ENCODE data around the gene ICAM3. TPM values are rescaled to one million over a fixed set of nuclear protein-coding genes. Genes with fewer than 3 reads are reported as not detected.
A peak's percentile ranks its signal among the peaks of the same experiment; 100 is the strongest.

Gene ICAM3
- total and polyA plus RNA-seq, 2 of the 4 experiments (the other 2 are of a cell fraction), result 6.6 to 11.7 TPM

- no peak overlapping the region for H3K4me3 ChIP-seq (ENCODE audit: insufficient read depth, low read depth, low read length)
- H2AK9ac ChIP-seq (replicated peaks; ENCODE audit: low read depth, low read length, poor library complexity), result peak overlapping the region; percentile 33
- H4K8ac ChIP-seq (ENCODE audit: low read depth in 2 of 2, low read length in 2 of 2), result peak overlapping the region; percentile 51 to 85; a peak in 3 of 4 replicates
- H2BK15ac ChIP-seq (ENCODE audit: low read depth, low read length), result no peak overlapping the region
- H3K9me1 ChIP-seq (ENCODE audit: insufficient read depth, low read length), result peaks cover 7% of the 10 kb centered on the region; the same call in 1 of the 2 replicates
- H3K4ac ChIP-seq (ENCODE audit: low read depth, low read length), result no peak overlapping the region
- H3K27me3 ChIP-seq (ENCODE audit: control insufficient read depth, insufficient read depth, low read length), result no peaks in the 10 kb centered on the region
- TSS peak; percentile 89 for BruUV-seq (replicated peaks)
- H3K18ac ChIP-seq (ENCODE audit: low read depth, low read length), result no peak overlapping the region
- dilution Hi-C loops (cut with HindIII; ENCODE audit: low sequenced_read_pairs, unreplicated experiment) (no loop called here), in situ Hi-C loops (cut with MboI; ENCODE audit: low sequenced_read_pairs) (no loop called here), intact Hi-C loops (cut with micrococcal nuclease) (no loop called here)
- no peak overlapping the region for H3K23ac ChIP-seq (ENCODE audit: low read depth, low read length)
- H2BK5ac ChIP-seq (ENCODE audit: low read depth, low read length, poor library complexity, severe bottlenecking), result no peak overlapping the region
- no peak for DNase-seq
- no peaks in the 10 kb centered on the region for H4K20me1 ChIP-seq (ENCODE audit: insufficient read depth, low read length)
- H3K9me3 ChIP-seq (ENCODE audit: control insufficient read depth, insufficient read depth, low read length), result no peaks in the 10 kb centered on the region
- peaks cover 14 to 19% of the 10 kb centered on the region in 2 experiments for H3K79me1 ChIP-seq (ENCODE audit: low read depth in 1 of 2, low read length in 2 of 2)
- CTCF ChIA-PET, result no interaction called here
- no peak for ATAC-seq (ENCODE audit: low read depth)
- H3K4me1 ChIP-seq (ENCODE audit: control insufficient read depth, insufficient read depth, low read length), result no peaks in the 10 kb centered on the region
- peak overlapping the region; percentile 93 for H2AFZ ChIP-seq (replicated peaks; ENCODE audit: low read length, poor library complexity)
- H3K9ac ChIP-seq (ENCODE audit: low read depth, low read length), result peak overlapping the region; percentile 33; the same call in 1 of the 2 replicates
- H4K91ac ChIP-seq (ENCODE audit: insufficient read depth, low read depth, low read length), result no peak overlapping the region
- H2AK5ac ChIP-seq (ENCODE audit: low read depth, low read length), result 0 out of 2 replicates have a peak overlapping the region, but pooled peaks have one; percentile 7
- peaks cover 30% of the 10 kb centered on the region for H3K36me3 ChIP-seq (ENCODE audit: control insufficient read depth, insufficient read depth, low read length)
- H2BK20ac ChIP-seq (ENCODE audit: low read depth, low read length), result no peak overlapping the region
- H4K5ac ChIP-seq (ENCODE audit: low read depth, low read length), result no peak overlapping the region
- POLR2A ChIA-PET (ENCODE audit: unreplicated experiment), result no interaction called here
- H2BK120ac ChIP-seq (ENCODE audit: low read depth, low read length), result no peak overlapping the region
- no peak overlapping the region for H3K27ac ChIP-seq (ENCODE audit: insufficient read depth, low read length)
- H3K56ac ChIP-seq (ENCODE audit: extremely low read depth, insufficient read depth, low read length), result no peak overlapping the region
- H3K4me2 ChIP-seq (ENCODE audit: low read depth, low read length), result no peak overlapping the region
- WGBS, 2 experiments (ENCODE audit: extremely low coverage in 2 of 2, insufficient read length in 1 of 2), result 55% methylated on average over 4 of the region's 19 CpGs; no CpG with 5 or more reads in 1 of the 2 experiments
- no peak overlapping the region for H3K14ac ChIP-seq (replicated peaks; ENCODE audit: low read depth, low read length)
- no peak for TF ChIP-seq MXI1 (IDR thresholded peaks at IDR 0.05; ENCODE audit: borderline replicate concordance, low read depth, low read length)
- no peak for TF ChIP-seq RCOR1 (IDR thresholded peaks at IDR 0.05; ENCODE audit: insufficient replicate concordance, low read length)
- no peak for TF ChIP-seq MAZ (IDR thresholded peaks at IDR 0.05; ENCODE audit: borderline replicate concordance, low read depth, low read length)
- TF ChIP-seq FOS (IDR thresholded peaks at IDR 0.05; ENCODE audit: low read depth, low read length), result no peak
- no peak for TF ChIP-seq CTCF (conservative IDR thresholded peaks at IDR 0.05; ENCODE audit: low read depth, low read length)
- TF ChIP-seq SMC3 (IDR thresholded peaks at IDR 0.05; ENCODE audit: low read depth, low read length), result no peak
- TF ChIP-seq BHLHE40 (IDR thresholded peaks at IDR 0.05; ENCODE audit: low read depth, low read length), result no peak
- TF ChIP-seq RAD21 (IDR thresholded peaks at IDR 0.05; ENCODE audit: low read length), result no peak
- no peak for TF ChIP-seq USF2 (IDR thresholded peaks at IDR 0.05; ENCODE audit: low read depth, low read length)
- TF ChIP-seq ELK1 (IDR thresholded peaks at IDR 0.05; ENCODE audit: borderline replicate concordance, low read depth, low read length), result no peak
- no peak for TF ChIP-seq CHD1 (IDR thresholded peaks at IDR 0.05; ENCODE audit: low read depth, low read length)
- no peak for TF ChIP-seq RFX5 (IDR thresholded peaks at IDR 0.05; ENCODE audit: low read depth, low read length)
- no peak for TF ChIP-seq CEBPB (IDR thresholded peaks at IDR 0.05; ENCODE audit: low read depth, low read length)
- TF ChIP-seq POLR2A (IDR thresholded peaks at IDR 0.05; ENCODE audit: low read depth, low read length), result no peak
- TF ChIP-seq MAFK (IDR thresholded peaks at IDR 0.05; ENCODE audit: low read depth, low read length), result no peak
These were observed 23.0 kb downstream of the ICAM3 start for GRCh38 chr19:10316229-10317044.
